Germinal center (tissue), 1 donor: ENCODE results near the gene CEP128.

ENCODE experiments used
- DNase-seq: peaks from one replicate; pipeline ENCODE4 v3.0.0; 2012; ENCODE audit warnings: mixed read lengths, low spot score

The CEP128 gene

GRCh38 chr14:80941241-80942185 lies at the start of gene CEP128:
Gene CEP128 (minus strand): TSS chr14:80941738.
- DNase-seq = peak; percentile 65

GRCh38 chr14:80988735-80989429 lies 47.3 kb upstream of the CEP128 start:
- DNase-seq = no peak

- no peak for DNase-seq
Measured at GRCh38 chr14:80988192-80988591, 46.7 kb upstream of the CEP128 start.

- peak; percentile 72 for DNase-seq
Measured at GRCh38 chr14:80987235-80988032, 45.9 kb upstream of the CEP128 start.

- DNase-seq = no peak
Measured at GRCh38 chr14:80982711-80983110, 41.2 kb upstream of the CEP128 start.

GRCh38 chr14:80981673-80982072 lies 40.1 kb upstream of the CEP128 start:
- DNase-seq = no peak

GRCh38 chr14:80981156-80981555 lies 39.6 kb upstream of the CEP128 start:
- no peak for DNase-seq

GRCh38 chr14:80979951-80980350 lies 38.4 kb upstream of the CEP128 start:
- DNase-seq = no peak

GRCh38 chr14:80978403-80978802 lies 36.9 kb upstream of the CEP128 start:
- no peak for DNase-seq

- peak; percentile 29 for DNase-seq
Measured at GRCh38 chr14:80977221-80977620, 35.7 kb upstream of the CEP128 start.

- no peak for DNase-seq
Measured at GRCh38 chr14:80974679-80975078, 33.1 kb upstream of the CEP128 start.

GRCh38 chr14:80973931-80974641 lies 32.5 kb upstream of the CEP128 start:
- no peak for DNase-seq

- no peak for DNase-seq
Measured at GRCh38 chr14:80965037-80965436, 23.5 kb upstream of the CEP128 start.

- peak; percentile 79 for DNase-seq
Measured at GRCh38 chr14:80959496-80959895, 18.0 kb upstream of the CEP128 start.

- DNase-seq = no peak
Measured at GRCh38 chr14:80958939-80959338, 17.4 kb upstream of the CEP128 start.

GRCh38 chr14:80958226-80958625 lies 16.7 kb upstream of the CEP128 start:
- no peak for DNase-seq

GRCh38 chr14:80957613-80958012 lies 16.1 kb upstream of the CEP128 start:
- DNase-seq = no peak

- DNase-seq = peak; percentile 18
Measured at GRCh38 chr14:80956922-80957321, 15.4 kb upstream of the CEP128 start.

GRCh38 chr14:80956102-80956501 lies 14.6 kb upstream of the CEP128 start:
- no peak for DNase-seq

- peak; percentile 5 for DNase-seq
Measured at GRCh38 chr14:80955416-80955941, 13.9 kb upstream of the CEP128 start, which contains the start of gene TSHR. Gene TSHR (plus strand): TSS chr14:80955621. CDS start chr14:80955681, 60 bp downstream.

GRCh38 chr14:80954687-80955299 lies 13.3 kb upstream of the CEP128 start:
- peak; percentile 71 for DNase-seq
